PC-9 (cell line): ENCODE results near the gene TBL1XR1. TPM values are rescaled to one million over a fixed set of nuclear protein-coding genes. Genes with fewer than 3 reads are reported as not detected.

Source experiments
- BruUV-seq: library from RNA; stranded (reverse); fragments of 400-500 nt; replicated peaks from 2 replicates; lab custom pipeline; 2021; lab: Mats Ljungman, UMichigan
- CTCF ChIA-PET: fragments of 300-600 bp; sonication (Branson Sonifier 250); formaldehyde crosslinking; loops from one replicate; lab custom pipeline; 2022; ENCODE audit warnings: antibody characterized with exemption; lab: Charles Lee
- POLR2A ChIA-PET: fragments of 300-600 bp; sonication (Branson Sonifier 250); formaldehyde crosslinking; loops from one replicate; lab custom pipeline; 2022; ENCODE audit warnings: antibody characterized with exemption; ENCODE audit not compliant: unreplicated experiment; lab: Charles Lee
- DNase-seq, 2 experiments: peaks; one replicate each; pipeline versions ENCODE4 v3.0.0 to v3.0.0-alpha.2; 2015 to 2022; ENCODE audit warnings: mixed read lengths in 1 of 2
- H2AFZ ChIP-seq: fragments of 200-600 bp; sonication (generic); 2 replicates; pipeline ENCODE4 v1.8.1; 2017; ENCODE audit warnings: antibody characterized with exemption
- H3F3A ChIP-seq: fragments of 200-600 bp; sonication (generic); 2 replicates; pipeline ENCODE4 v1.8.1; 2017; ENCODE audit warnings: antibody characterized with exemption, mild to moderate bottlenecking, low read depth; ENCODE audit not compliant: insufficient read depth
- H3K27ac ChIP-seq: fragments of 200-600 bp; sonication (generic); 2 replicates; pipeline ENCODE4 v1.6.1; 2016; ENCODE audit warnings: mixed run types
- H3K27me3 ChIP-seq: fragments of 200-600 bp; sonication (generic); 2 replicates; pipeline ENCODE4 v1.6.1; 2016; ENCODE audit warnings: low read depth, mixed run types; ENCODE audit not compliant: insufficient read depth
- H3K36me3 ChIP-seq: fragments of 200-600 bp; sonication (generic); 2 replicates; pipeline ENCODE4 v1.6.1; 2016; ENCODE audit warnings: low read depth, mixed run types
- H3K4me1 ChIP-seq: fragments of 200-600 bp; sonication (generic); replicated peaks from 2 replicates; pipeline ENCODE4 v1.6.1; 2016; ENCODE audit warnings: mixed run types; ENCODE audit not compliant: insufficient read depth
- H3K4me2 ChIP-seq: fragments of 200-600 bp; sonication (generic); 2 replicates; pipeline ENCODE4 v1.6.1; 2017; ENCODE audit warnings: mixed run types
- H3K4me3 ChIP-seq: fragments of 200-600 bp; sonication (generic); 2 replicates; pipeline ENCODE4 v1.6.1; 2016; ENCODE audit warnings: mixed run types
- H3K79me2 ChIP-seq: fragments of 200-600 bp; sonication (generic); 2 replicates; pipeline ENCODE4 v1.6.1; 2017; ENCODE audit warnings: low read depth, mixed run types
- H3K9me2 ChIP-seq: fragments of 200-600 bp; sonication (generic); 2 replicates; pipeline ENCODE4 v1.8.1; 2017; ENCODE audit warnings: mild to moderate bottlenecking; ENCODE audit not compliant: insufficient read depth
- H3K9me3 ChIP-seq: fragments of 200-600 bp; sonication (generic); 2 replicates; pipeline ENCODE4 v1.8.1; 2016; ENCODE audit warnings: low read depth; ENCODE audit not compliant: insufficient read depth
- H4K20me1 ChIP-seq: fragments of 200-600 bp; sonication (generic); 2 replicates; pipeline ENCODE4 v1.8.1; 2017; ENCODE audit not compliant: insufficient read depth
- EZH2 ChIP-seq: fragments of 200-600 bp; sonication (generic); IDR thresholded peaks from 2 replicates; pipeline ENCODE4 v1.8.0; 2017; ENCODE audit warnings: antibody characterized with exemption, low read depth
- intact Hi-C: fragments of 100-400 bp; cut with micrococcal nuclease; formaldehyde crosslinking; loops from one replicate; pipeline ENCODE4 v1.10.0; 2022; ENCODE audit not compliant: unreplicated experiment
- total RNA-seq: library from RNA; stranded (reverse); gene quantifications from 2 replicates; pipeline ENCODE4 v1.2.3, GENCODE V29; 2021
- TF ChIP-seq, protein P1 (sequence below): fragments of 200-600 bp; sonication (generic); conservative IDR thresholded peaks from 2 replicates; pipeline ENCODE4 v1.6.1; 2017; ENCODE audit warnings: mixed run types, antibody characterized with exemption, mild to moderate bottlenecking, moderate library complexity

Gene TBL1XR1
- total RNA-seq, 1 experiment from 2014 or later = 243 TPM

DNA sequence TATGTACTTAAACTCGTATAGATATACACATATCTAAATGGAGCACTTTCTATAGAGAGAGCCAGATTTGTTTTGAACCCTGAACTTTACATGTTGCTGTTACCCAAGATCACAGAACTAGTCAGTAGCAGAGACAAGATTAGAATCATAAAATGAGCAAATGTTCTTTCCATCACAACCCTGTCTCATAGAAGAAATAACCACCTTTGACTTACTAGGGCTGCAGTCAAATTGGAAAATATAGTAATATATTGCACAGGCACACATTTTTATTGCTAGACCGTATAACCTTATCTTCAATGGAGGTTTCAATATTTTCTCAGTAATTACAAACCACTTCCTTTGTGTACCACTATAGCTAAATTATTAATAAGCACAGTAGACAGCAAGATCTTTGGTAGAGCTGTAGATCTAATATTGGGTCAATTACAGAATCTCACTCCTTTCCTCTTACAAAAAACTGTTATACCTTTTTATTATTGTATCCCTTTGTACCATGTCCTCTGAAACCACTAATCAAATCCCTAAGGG lies 41.5 kb upstream of the TBL1XR1 start:
- TF ChIP-seq, protein P1, sequence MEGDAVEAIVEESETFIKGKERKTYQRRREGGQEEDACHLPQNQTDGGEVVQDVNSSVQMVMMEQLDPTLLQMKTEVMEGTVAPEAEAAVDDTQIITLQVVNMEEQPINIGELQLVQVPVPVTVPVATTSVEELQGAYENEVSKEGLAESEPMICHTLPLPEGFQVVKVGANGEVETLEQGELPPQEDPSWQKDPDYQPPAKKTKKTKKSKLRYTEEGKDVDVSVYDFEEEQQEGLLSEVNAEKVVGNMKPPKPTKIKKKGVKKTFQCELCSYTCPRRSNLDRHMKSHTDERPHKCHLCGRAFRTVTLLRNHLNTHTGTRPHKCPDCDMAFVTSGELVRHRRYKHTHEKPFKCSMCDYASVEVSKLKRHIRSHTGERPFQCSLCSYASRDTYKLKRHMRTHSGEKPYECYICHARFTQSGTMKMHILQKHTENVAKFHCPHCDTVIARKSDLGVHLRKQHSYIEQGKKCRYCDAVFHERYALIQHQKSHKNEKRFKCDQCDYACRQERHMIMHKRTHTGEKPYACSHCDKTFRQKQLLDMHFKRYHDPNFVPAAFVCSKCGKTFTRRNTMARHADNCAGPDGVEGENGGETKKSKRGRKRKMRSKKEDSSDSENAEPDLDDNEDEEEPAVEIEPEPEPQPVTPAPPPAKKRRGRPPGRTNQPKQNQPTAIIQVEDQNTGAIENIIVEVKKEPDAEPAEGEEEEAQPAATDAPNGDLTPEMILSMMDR = no peak
- no peak for TF ChIP-seq EZH2
- H3K27ac ChIP-seq = no peak overlapping the region
- H3F3A ChIP-seq = peaks cover 7% of the 10 kb centered on the region; the same call in 1 of the 2 replicates
- no peak for DNase-seq
- H2AFZ ChIP-seq = no peak overlapping the region
- intact Hi-C loops = no loop called here
- H3K9me3 ChIP-seq = no peaks in the 10 kb centered on the region
- ChIA-PET POLR2A (no interaction called here), CTCF (no interaction called here)
- BruUV-seq = no TSS peak
- no peaks in the 10 kb centered on the region for H3K27me3 ChIP-seq
- no peak overlapping the region for H3K4me2 ChIP-seq
- no peaks in the 10 kb centered on the region for H4K20me1 ChIP-seq
- no peaks in the 10 kb centered on the region for H3K4me1 ChIP-seq
- no peaks in the 10 kb centered on the region for H3K9me2 ChIP-seq
- no peaks in the 10 kb centered on the region for H3K79me2 ChIP-seq
- no peaks in the 10 kb centered on the region for H3K36me3 ChIP-seq
- H3K4me3 ChIP-seq = no peak overlapping the region

DNA sequence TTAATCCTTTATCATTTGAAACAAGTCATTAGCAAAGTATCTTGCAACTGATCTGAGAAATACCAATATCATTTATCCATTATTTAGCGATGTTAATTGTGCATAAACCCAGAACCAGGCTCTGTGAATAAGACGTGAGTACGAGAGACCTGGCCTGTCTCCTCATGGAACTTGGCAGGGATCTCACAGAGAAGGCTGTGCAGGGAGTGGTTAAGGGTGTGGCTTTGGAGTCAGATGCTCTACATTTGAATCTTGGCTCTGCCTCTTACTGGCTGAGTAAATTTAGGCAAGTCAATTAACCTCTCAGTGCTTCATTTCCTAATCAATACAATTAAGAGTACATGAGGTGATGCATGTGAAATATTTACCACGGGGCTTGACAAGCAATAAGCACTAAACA lies 39.9 kb upstream of the TBL1XR1 start:
- H4K20me1 ChIP-seq = no peaks in the 10 kb centered on the region
- H3K79me2 ChIP-seq = no peaks in the 10 kb centered on the region
- H3K4me1 ChIP-seq = no peaks in the 10 kb centered on the region
- BruUV-seq = no TSS peak
- intact Hi-C loops = no loop called here
- ChIA-PET CTCF (no interaction called here), POLR2A (no interaction called here)
- no peaks in the 10 kb centered on the region for H3K36me3 ChIP-seq
- 0 out of 2 replicates have a peak overlapping the region, but pooled peaks have one; percentile 9 for H2AFZ ChIP-seq
- no peaks in the 10 kb centered on the region; the same call in 1 of the 2 replicates for H3K9me2 ChIP-seq
- H3F3A ChIP-seq = no peaks in the 10 kb centered on the region
- DNase-seq = no peak
- no peaks in the 10 kb centered on the region for H3K27me3 ChIP-seq
- no peak overlapping the region for H3K4me3 ChIP-seq
- no peak overlapping the region for H3K4me2 ChIP-seq
- no peaks in the 10 kb centered on the region for H3K9me3 ChIP-seq
- no peak overlapping the region for H3K27ac ChIP-seq
- TF ChIP-seq EZH2 = no peak
- TF ChIP-seq, protein P1 = no peak

DNA sequence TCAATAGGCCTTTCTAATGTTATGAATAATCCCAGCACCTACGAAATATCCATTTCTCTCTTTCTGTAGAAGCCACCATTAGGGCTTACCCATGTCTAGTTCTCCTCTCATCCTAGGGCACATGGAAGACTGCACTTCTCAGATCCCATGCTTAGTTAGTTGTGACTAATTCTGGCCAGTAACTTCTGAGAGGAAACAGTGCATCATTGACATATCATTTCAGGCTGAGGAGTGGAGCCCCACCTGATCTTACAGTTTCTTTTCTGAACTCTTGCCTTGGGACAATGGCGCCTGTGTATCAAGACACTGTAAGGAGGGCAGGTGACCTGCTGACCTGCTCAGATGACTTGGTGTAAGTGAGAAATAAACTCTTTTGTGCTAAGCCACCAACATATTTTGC lies 39.4 kb upstream of the TBL1XR1 start:
- Histone ChIP-seq H3K27me3 (no peaks in the 10 kb centered on the region), H4K20me1 (no peaks in the 10 kb centered on the region), H3K9me2 (no peaks in the 10 kb centered on the region; the same call in 1 of the 2 replicates), H3K9me3 (no peaks in the 10 kb centered on the region), H3K36me3 (no peaks in the 10 kb centered on the region), H2AFZ (no peak overlapping the region), H3K27ac (no peak overlapping the region), H3K4me2 (no peak overlapping the region), H3F3A (no peaks in the 10 kb centered on the region), H3K79me2 (no peaks in the 10 kb centered on the region), H3K4me1 (no peaks in the 10 kb centered on the region), H3K4me3 (no peak overlapping the region)
- no peak for TF ChIP-seq EZH2
- TF ChIP-seq, protein P1 = no peak
- intact Hi-C loops = no loop called here
- POLR2A ChIA-PET = interaction anchor here (0.7 kb wide), 1 partner anchor 1072 kb away, joined by 3 read pairs; no protein-coding TSS in a partner anchor
- CTCF ChIA-PET = no interaction called here
- no TSS peak for BruUV-seq
- no peak for DNase-seq
